Measurements from ENCODE around the gene COL26A1.
"Not testable (repeated sequence)": the region's sequence is repeated elsewhere in the genome, so short reads cannot be mapped to it uniquely, and the experiment has no call there.

COL26A1 gene

DNA sequence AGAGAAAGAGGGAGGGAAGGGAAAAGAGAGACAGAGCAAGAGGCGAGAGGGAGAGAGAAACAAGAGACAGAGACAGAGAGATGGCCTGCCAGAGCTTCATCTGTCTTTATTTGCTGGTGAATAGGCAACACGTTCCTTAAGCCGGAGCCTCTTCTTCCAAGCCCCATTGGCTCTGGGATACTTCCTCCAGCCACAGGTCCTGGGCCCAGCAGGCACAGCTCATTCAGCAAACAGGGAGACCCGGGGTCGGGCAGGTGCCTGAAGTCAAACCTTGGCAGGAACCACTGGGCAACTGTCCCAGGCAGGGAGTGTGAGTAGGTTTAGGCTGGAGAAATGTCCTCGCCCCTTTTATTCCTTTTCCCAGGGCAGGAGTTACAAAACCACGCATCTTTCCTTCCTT, 198.2 kb downstream of the COL26A1 start:
- DNase-seq (no peak), ATAC-seq (replicated peaks) (no peak)
- H3K27me3 Mint-ChIP-seq = peaks cover 35 to 38% of the 10 kb centered on the region in 2 donors
- H3K4me3 Mint-ChIP-seq = no peak overlapping the region
- no peaks in the 10 kb centered on the region for H3K4me1 Mint-ChIP-seq
- peaks cover 5 to 6% of the 10 kb centered on the region in 2 donors for H3K9me3 Mint-ChIP-seq
- no peak overlapping the region for H3K27ac Mint-ChIP-seq
- peaks cover 0 to 2% of the 10 kb centered on the region in 2 donors for H3K36me3 Mint-ChIP-seq

DNA sequence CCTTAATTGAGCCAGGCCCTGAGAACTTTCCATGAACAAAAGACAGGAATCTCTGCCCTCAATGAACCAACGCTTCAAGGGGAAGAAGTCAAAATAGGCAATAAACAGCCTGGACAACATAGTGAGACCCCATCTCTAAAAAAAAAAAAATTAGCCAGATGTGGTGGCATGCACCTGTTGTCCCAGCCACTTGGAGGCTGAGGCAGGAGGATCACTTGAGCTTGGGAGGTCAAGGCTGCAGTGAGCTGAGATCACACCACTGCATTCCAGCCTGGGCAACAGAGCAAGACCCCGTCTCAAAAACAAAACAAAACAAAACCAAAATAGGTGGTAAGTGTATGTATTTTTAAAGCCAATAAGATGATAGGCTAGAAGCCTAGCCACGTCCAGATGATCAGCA, 198.6 kb downstream of the COL26A1 start:
- DNase-seq; H3K4me3 Mint-ChIP-seq; H3K36me3 Mint-ChIP-seq; H3K9me3 Mint-ChIP-seq; H3K4me1 Mint-ChIP-seq; H3K27ac Mint-ChIP-seq; ATAC-seq (replicated peaks): not testable (repeated sequence)
- H3K27me3 Mint-ChIP-seq = peaks cover 30 to 34% of the 10 kb centered on the region in 2 donors

DNA sequence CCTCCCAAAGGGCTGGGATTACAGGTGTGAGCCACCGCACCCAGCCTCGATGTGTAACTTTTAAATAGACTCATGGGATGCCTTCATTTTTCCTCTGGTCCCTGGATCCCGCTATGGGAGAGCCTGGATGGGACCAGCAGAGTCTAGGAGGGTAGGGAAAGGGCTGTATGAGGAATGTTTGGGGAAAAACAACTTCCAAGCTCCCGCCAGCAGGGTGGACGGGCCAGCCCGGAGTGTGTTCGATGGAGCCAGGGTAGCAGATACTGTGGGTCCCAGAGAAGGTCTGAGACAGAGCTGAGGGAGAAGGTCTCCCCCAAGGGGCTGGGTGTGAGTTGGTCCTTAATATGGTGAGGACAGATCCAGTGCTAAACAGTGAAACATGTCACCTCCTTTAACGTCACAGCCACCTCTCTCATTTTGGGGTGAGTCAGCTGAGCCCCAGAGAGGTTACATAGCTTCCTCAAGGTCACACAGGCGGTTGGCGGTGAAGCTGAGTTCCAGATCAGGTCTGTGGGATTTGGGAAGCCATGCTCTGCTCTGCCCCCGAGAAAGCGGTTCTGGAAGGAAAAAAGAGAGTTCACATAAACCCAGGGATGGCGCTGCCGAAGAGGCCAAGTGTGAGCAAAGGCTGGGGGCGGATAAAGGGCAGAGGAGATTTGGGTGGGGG, 200.0 kb downstream of the COL26A1 start:
- peaks cover 0 to 5% of the 10 kb centered on the region in 2 donors for H3K9me3 Mint-ChIP-seq
- no peak overlapping the region for H3K4me3 Mint-ChIP-seq
- peaks cover 22 to 24% of the 10 kb centered on the region in 2 donors for H3K27me3 Mint-ChIP-seq
- no peaks in the 10 kb centered on the region for H3K4me1 Mint-ChIP-seq
- H3K27ac Mint-ChIP-seq = no peak overlapping the region
- DNase-seq (no peak), ATAC-seq (replicated peaks) (no peak)
- peaks cover 0 to 3% of the 10 kb centered on the region in 2 donors for H3K36me3 Mint-ChIP-seq

DNA sequence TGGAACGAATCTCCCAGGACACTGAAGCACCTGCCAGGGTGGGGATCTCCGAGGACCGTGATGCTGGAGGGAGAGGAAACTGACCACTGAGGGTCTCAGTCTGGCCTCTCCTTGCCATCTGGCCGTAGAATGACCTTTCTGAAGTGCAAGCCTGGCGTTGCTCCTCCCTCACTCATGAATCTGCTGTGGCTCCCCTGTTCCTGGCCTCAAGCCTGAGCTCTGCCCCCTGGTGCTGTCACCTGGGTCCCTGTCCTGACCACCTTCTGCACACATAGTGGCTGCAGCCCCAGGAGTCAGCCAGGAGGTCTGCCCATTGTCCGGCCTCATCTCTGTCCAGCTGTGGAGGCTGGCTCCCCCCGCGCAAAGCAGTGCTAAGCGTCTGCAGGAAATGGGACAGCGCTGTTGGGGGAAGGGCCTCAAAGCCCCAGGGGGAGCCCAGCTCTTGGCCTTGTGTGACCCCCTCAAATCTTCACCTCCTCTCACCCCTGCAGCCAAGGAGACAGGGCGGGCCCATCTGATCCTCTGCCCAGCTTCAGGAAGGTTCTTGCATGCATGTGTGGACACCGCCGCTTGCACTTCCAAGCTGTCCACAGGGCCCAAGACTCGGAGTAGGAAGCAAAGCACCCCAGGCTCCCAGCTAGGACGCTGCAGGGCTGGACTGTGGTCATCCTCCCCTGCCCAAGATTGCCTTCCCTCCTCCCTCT, 200.7 kb downstream of the COL26A1 start:
- H3K36me3 Mint-ChIP-seq = peaks cover 0 to 3% of the 10 kb centered on the region in 2 donors
- H3K9me3 Mint-ChIP-seq = peaks cover 0 to 5% of the 10 kb centered on the region in 2 donors
- DNase-seq (no peak), ATAC-seq (replicated peaks) (no peak)
- H3K4me3 Mint-ChIP-seq = no peak overlapping the region
- no peak overlapping the region for H3K27ac Mint-ChIP-seq
- H3K4me1 Mint-ChIP-seq = no peaks in the 10 kb centered on the region
- peaks cover 24% of the 10 kb centered on the region in 2 donors for H3K27me3 Mint-ChIP-seq

DNA sequence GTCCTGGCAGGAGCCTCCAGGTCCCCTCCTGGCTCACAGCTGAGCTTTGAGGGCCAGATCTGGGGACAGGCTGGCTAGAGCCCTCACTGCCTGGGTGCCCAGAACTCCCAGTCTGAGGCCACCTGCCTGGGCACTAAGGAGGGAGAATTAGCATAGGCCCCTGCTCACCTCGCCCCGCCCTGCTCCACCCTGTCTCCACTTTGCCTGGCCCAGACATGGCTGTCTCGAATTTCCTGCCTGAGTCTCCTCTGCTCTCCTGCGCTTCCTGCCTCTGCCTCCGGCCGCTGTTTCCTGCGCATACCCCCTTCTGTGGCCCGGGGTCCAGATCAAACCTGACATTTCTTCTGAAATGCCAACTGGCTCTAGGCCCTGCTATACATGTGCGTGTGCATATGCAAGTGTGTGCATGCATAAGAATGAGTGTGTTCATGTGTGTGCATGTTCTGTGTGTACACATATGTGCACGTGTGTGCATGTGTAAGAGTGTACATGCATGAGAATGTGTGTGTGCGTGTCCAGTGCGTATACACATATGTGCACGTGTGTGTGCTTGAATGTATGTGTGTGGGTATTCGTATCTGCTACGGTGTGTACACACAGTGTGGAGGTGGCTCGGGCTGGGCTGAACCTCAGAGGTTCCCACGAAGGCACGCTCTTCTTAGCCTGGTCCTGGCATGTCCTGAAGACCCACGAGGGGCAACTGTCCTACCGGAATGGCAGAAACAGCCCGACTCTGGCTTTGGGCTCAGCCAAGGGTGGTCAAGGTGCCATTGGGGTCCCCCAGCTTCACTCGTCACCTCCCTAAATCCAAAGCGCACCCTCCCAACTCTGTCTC, 201.5 kb downstream of the COL26A1 start:
- ATAC-seq (replicated peaks) = no peak
- Mint-ChIP-seq H3K27ac (no peak overlapping the region), H3K4me3 (no peak overlapping the region), H3K36me3 (peaks cover 0 to 3% of the 10 kb centered on the region in 2 donors), H3K4me1 (no peaks in the 10 kb centered on the region), H3K9me3 (peaks cover 0 to 7% of the 10 kb centered on the region in 2 donors), H3K27me3 (peaks cover 27 to 30% of the 10 kb centered on the region in 2 donors)
- no peak for DNase-seq

DNA sequence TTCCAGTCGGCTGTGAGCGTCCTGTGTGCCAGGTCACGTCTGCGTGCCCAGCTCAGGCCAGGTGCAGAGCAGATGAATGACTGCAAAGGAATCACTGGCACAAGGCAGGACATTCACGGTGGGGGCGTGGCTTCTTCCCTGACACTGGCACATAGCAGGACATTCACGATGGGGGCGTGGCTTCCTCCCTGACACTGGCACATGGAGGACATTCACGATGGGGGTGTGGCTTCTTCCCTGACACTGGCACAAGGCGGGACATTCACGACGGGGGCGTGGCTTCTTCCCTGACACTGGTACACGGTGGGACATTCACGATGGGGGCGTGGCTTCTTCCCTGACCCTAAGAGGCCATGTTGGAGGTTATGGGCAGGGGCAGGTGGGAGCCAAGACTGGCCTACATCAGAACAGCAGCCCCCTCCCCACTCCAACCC, 202.1 kb downstream of the COL26A1 start:
- ATAC-seq (replicated peaks) (no peak), DNase-seq (no peak)
- Mint-ChIP-seq H3K9me3 (peaks cover 3 to 6% of the 10 kb centered on the region in 2 donors), H3K4me3 (no peak overlapping the region), H3K36me3 (peaks cover 0 to 5% of the 10 kb centered on the region in 2 donors), H3K4me1 (no peaks in the 10 kb centered on the region), H3K27me3 (peaks cover 30 to 31% of the 10 kb centered on the region in 2 donors), H3K27ac (no peak overlapping the region)

DNA sequence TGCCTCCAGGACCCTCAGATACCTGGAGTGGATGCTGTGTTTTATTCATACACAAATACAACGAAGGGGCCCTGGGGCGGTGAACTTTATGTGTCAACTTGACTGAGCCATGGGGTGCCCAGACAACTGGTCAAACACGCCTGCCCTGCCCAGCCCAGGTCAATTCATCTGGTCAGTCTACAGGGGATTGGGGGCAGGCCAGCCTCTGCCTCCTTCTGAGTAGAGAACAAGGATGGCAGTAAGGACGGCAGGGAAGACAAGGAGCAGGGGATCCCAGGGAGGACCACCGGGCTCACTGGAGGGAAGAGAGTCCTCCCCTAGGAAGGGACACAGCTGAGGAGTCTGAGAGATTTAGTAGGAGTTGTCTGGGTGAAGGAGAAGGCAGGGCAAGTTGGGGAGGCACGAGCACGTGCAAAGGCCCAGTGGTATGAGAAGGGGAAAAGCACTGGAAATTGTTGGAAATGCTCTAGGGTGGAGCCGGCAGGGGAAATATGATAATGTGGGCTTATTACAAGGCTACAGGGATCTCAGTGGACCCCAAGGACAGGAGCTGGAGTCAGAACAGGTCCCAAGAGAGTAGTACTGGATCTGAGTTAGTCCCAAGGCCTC, 203.0 kb downstream of the COL26A1 start:
- H3K36me3 Mint-ChIP-seq = peaks cover 0 to 5% of the 10 kb centered on the region in 2 donors
- peaks cover 3 to 6% of the 10 kb centered on the region in 2 donors for H3K9me3 Mint-ChIP-seq
- ATAC-seq (replicated peaks) = no peak
- H3K4me1 Mint-ChIP-seq = no peaks in the 10 kb centered on the region
- H3K4me3 Mint-ChIP-seq = no peak overlapping the region
- DNase-seq = no peak
- H3K27ac Mint-ChIP-seq = no peak overlapping the region
- H3K27me3 Mint-ChIP-seq = peaks cover 30 to 31% of the 10 kb centered on the region in 2 donors

DNA sequence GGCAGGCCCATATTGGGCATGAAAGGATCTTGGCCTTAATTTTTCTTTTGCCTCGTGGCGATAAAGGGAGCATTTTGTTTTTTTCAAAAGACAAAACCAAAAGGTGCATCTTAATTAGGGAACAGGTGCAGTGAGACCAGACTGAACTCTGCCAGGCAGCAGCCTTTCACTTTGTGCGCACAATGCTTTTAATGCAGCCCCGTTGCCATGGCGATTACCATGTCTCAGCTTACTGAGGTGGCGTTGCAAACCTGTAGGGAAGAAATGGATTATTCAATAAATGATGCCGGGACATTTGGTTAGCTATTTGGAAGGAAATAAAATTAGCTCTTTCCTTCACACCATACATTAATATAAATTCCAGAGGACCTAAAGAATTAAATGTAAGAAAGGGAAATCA, 204.6 kb downstream of the COL26A1 start:
- no peak for DNase-seq
- H3K27me3 Mint-ChIP-seq = peaks cover 23 to 29% of the 10 kb centered on the region in 2 donors

DNA sequence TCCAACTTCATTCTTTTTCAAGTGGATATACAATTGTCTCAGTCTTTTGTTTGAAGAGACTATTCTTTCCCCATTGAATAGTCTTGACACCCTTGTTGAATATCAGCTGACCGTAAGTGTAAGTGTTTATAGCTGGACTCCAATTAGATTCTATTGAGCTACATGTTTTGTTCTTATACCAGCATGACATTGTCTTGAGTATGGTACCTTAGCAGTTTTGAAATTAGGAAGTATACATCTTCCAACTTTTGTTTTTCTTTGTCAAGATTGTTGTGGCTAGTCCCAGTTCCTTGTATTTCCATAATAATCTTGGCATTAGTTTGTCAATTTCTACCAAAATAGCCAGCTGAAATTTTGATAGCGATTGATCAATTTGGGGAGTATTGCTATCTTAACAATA, 209.5 kb downstream of the COL26A1 start:
- peaks cover 14 to 21% of the 10 kb centered on the region in 2 donors for H3K27me3 Mint-ChIP-seq
- H3K27ac Mint-ChIP-seq = no peak overlapping the region
- DNase-seq (no peak), ATAC-seq (replicated peaks) (no peak)
- peaks cover 2 to 6% of the 10 kb centered on the region in 2 donors for H3K36me3 Mint-ChIP-seq
- no peak overlapping the region for H3K4me3 Mint-ChIP-seq
- H3K4me1 Mint-ChIP-seq = peaks cover 10 to 11% of the 10 kb centered on the region in 2 donors
- H3K9me3 Mint-ChIP-seq = peaks cover 10 to 14% of the 10 kb centered on the region in 2 donors

More for the DNA sequence above, 204.6 kb downstream of the COL26A1 start:
- Mint-ChIP-seq H3K4me1 (no peaks in the 10 kb centered on the region), H3K9me3 (peaks cover 3 to 8% of the 10 kb centered on the region in 2 donors), H3K36me3 (peaks cover 0 to 5% of the 10 kb centered on the region in 2 donors), H3K4me3 (no peak overlapping the region), H3K27ac (no peak overlapping the region)
- no peak for ATAC-seq (replicated peaks)

DNA sequence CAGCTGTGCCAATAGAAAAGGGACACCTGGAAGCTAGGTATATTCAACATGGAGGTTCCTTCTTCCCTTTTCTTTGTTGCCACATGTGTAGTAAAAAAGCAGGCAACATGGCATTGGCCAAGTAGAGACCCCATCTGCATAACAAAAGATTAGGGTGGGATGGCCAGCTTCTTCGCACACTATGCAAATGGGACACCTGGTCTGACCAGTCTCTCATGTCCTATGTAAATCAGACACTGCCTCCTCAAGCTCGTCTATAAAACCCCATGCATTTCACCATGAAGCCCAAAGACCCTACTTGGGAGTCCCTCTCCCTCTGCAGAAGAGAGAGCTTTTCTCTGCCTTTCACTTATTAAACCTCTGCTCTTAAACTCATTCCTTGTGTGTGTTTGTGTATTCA, 212.5 kb downstream of the COL26A1 start:
- no peak overlapping the region for H3K27ac Mint-ChIP-seq
- peaks cover 0 to 6% of the 10 kb centered on the region in 2 donors for H3K36me3 Mint-ChIP-seq
- no peak for DNase-seq
- no peak overlapping the region for H3K4me3 Mint-ChIP-seq
- peaks cover 10 to 11% of the 10 kb centered on the region in 2 donors for H3K9me3 Mint-ChIP-seq
- H3K27me3 Mint-ChIP-seq = peaks cover 7 to 17% of the 10 kb centered on the region in 2 donors
- no peak for ATAC-seq (replicated peaks)
- peaks cover 10 to 11% of the 10 kb centered on the region in 2 donors for H3K4me1 Mint-ChIP-seq

DNA sequence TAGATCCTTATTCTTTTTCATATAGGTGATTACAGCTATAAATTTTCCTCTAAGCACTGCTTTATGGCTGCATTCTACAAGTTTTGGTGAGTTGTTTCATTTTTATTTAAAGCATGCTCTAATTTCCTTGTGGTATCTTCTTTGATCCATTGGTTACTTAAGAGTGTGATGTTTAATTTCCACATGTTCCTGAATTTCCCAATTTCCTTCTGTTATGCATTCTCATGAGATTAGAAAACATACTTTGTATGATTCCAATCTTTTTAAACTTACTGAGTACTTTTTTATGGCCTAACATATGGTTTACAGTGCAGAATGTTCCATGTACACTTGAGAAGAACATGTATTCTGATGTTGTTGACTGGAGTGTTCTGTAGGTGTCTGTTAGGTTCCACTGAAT, 213.0 kb downstream of the COL26A1 start:
- Mint-ChIP-seq H3K27me3 (peaks cover 7 to 19% of the 10 kb centered on the region in 2 donors), H3K36me3 (peaks cover 0 to 6% of the 10 kb centered on the region in 2 donors), H3K9me3 (peaks cover 10% of the 10 kb centered on the region in 2 donors), H3K4me1 (peaks cover 10 to 11% of the 10 kb centered on the region in 2 donors), H3K4me3 (no peak overlapping the region), H3K27ac (no peak overlapping the region)
- ATAC-seq (replicated peaks) (no peak), DNase-seq (no peak)

DNA sequence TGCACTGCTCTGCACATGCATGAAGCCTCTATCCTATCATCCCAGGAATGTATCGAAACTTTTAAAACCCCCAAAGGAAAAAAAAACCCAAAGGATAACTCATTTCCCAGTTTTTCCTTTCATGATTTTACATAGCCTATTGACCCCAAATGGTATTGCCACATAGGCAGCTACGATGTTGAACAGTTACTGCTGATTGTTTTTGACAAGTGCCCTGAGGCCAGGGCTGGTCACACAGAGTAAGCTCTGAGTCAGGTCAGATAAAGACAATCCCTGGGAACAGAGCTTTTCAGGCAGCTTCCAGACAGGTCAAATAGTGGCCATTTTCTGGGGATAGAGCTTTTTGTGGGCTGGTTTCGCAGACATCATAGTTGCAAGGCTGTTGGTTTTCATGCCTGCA, 214.3 kb downstream of the COL26A1 start:
- no peak for ATAC-seq (replicated peaks)

DNA sequence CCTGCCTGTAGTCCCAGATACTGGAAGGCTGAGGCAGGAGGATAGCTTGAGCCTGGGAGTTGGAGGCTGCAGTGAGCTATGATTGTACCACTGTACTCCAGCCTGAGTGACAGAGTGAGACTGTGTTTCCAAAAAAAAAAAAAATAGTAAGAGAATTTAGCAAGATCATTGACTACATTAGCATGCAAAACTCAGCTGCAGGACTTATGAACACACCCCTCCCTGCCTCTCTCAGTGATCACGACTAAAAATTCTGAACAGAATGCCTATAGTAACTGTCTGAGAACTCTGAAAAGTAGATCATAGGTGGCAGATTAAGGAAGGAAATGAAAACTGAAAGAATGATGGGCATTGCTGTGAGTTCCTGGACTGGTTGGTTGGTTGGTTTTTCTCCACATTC, 215.9 kb downstream of the COL26A1 start:
- ATAC-seq (replicated peaks) = no peak
- no peak overlapping the region for H3K4me3 Mint-ChIP-seq

More for the DNA sequence above, 214.3 kb downstream of the COL26A1 start:
- Mint-ChIP-seq H3K27me3 (peaks cover 7 to 20% of the 10 kb centered on the region in 2 donors), H3K4me3 (no peak overlapping the region), H3K4me1 (peaks cover 10 to 11% of the 10 kb centered on the region in 2 donors), H3K36me3 (peaks cover 0 to 6% of the 10 kb centered on the region in 2 donors), H3K9me3 (peaks cover 8 to 10% of the 10 kb centered on the region in 2 donors), H3K27ac (no peak overlapping the region)
- DNase-seq = no peak

DNA sequence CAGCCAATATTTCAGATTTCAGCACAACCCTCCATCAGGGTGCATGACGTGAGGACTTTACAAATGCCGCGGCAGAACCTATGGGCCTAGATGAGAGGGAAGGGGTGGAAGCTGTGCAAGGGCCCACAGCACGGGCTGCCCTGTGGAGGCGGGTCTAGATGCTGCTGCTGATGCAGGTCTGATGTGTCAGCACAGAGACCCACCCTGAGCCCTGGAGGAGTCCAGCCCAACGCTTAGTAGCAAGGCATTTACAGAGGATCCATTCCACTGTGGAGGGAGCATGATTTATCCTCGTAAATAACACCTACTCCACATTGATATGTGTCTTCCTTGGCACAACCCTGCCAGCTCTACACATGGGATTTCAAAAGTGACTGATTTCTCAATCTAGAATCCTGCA, 217.9 kb downstream of the COL26A1 start:
- ATAC-seq (replicated peaks) = no peak
- H3K4me1 Mint-ChIP-seq = peaks cover 3% of the 10 kb centered on the region in 2 donors
- H3K36me3 Mint-ChIP-seq = peaks cover 0 to 3% of the 10 kb centered on the region in 2 donors
- no peak overlapping the region for H3K27ac Mint-ChIP-seq
- peaks cover 3 to 5% of the 10 kb centered on the region in 2 donors for H3K9me3 Mint-ChIP-seq
- H3K27me3 Mint-ChIP-seq = peaks cover 0 to 25% of the 10 kb centered on the region in 2 donors
- no peak for DNase-seq
- no peak overlapping the region for H3K4me3 Mint-ChIP-seq

More for the DNA sequence above, 215.9 kb downstream of the COL26A1 start:
- Mint-ChIP-seq H3K27ac (no peak overlapping the region), H3K4me1 (peaks cover 10 to 11% of the 10 kb centered on the region in 2 donors), H3K27me3 (peaks cover 3 to 25% of the 10 kb centered on the region in 2 donors), H3K36me3 (peaks cover 0 to 6% of the 10 kb centered on the region in 2 donors), H3K9me3 (peaks cover 6 to 8% of the 10 kb centered on the region in 2 donors)
- DNase-seq = no peak
